Testis (tissue), 3 donors: ENCODE measurements around the gene TMEM169. TPM values are rescaled to one million over a fixed set of nuclear protein-coding genes. Genes with fewer than 3 reads are reported as not detected.

ENCODE experiments used
- DNase-seq: peaks from one replicate; pipeline ENCODE4 v3.0.0-alpha.2; 2019
- H3K27ac ChIP-seq, 2 donors: fragments of 200-600 bp; sonication (generic); one replicate each; pipeline ENCODE4 v1.5.1; 2019
- H3K27me3 ChIP-seq: fragments of 200-600 bp; sonication (generic); one replicate; pipeline ENCODE4 v1.5.1; 2019
- H3K36me3 ChIP-seq: fragments of 200-600 bp; sonication (generic); one replicate; pipeline ENCODE4 v1.5.1; 2017; ENCODE audit warnings: low read depth; ENCODE audit errors: missing control alignments
- H3K4me1 ChIP-seq: fragments of 200-600 bp; sonication (generic); one replicate; pipeline ENCODE4 v1.5.1; 2019
- H3K4me3 ChIP-seq, 2 donors: fragments of 200-600 bp; sonication (generic); one replicate each; pipeline ENCODE4 v1.5.1; 2017 to 2019
- H3K9me3 ChIP-seq: fragments of 200-600 bp; sonication (generic); one replicate; pipeline ENCODE4 v1.5.1; 2017
- POLR2A ChIP-seq: fragments of 450-650 bp; IDR thresholded peaks from one replicate; pipeline ENCODE4 v1.6.1; 2017; ENCODE audit warnings: antibody characterized with exemption, mild to moderate bottlenecking, moderate library complexity
- WGBS, 2 donors: methylation state at CpG; one replicate each; pipeline ENCODE4 v1.1.5; 2018; 5-methylcytosine and 5-hydroxymethylcytosine counted together
- intact Hi-C: fragments of 100-400 bp; cut with DNase I; formaldehyde crosslinking; loops from one replicate; pipeline ENCODE4 v1.15.1; 2023; ENCODE audit warnings: low total_unique reads
- polyA plus RNA-seq: library from polyadenylated mRNA; stranded (reverse); fragments of 350-450 nt; fragmentation: Illumina TruSeq; extraction: RNeasy Lipid Tissue Mini Kit (QIAGEN cat#74804); gene quantifications from one replicate; pipeline ENCODE4 v1.2.3, GENCODE V29; 2014; ENCODE audit warnings: low read depth, low replicate concordance; ENCODE audit not compliant: insufficient read depth
- total RNA-seq, 2 donors: library from RNA; depleted of rRNA; stranded (reverse); fragments of >200 nt; gene quantifications; one replicate each; pipeline ENCODE4 v1.2.3, GENCODE V29; 2016
- TF ChIP-seq, protein P1 (sequence below), 3 experiments: fragments of 450-650 bp in 2 of 3; fragments of 200-600 bp in 1 of 3; sonication (generic) in 1 of 3; IDR thresholded peaks; one replicate each; pipeline ENCODE4 v1.5.1; 2016 to 2019; ENCODE audit warnings: antibody characterized with exemption in 3 of 3, mild to moderate bottlenecking in 2 of 3, moderate library complexity in 1 of 3

Gene TMEM169
- total and polyA plus RNA-seq, 3 donors from 2014 or later, result 0.31 to 1.0 (median 0.37) TPM

GRCh38 chr2:216047397-216047796, 34.3 kb upstream of the TMEM169 start:
- no peak for TF ChIP-seq POLR2A
- TF ChIP-seq, protein P1, sequence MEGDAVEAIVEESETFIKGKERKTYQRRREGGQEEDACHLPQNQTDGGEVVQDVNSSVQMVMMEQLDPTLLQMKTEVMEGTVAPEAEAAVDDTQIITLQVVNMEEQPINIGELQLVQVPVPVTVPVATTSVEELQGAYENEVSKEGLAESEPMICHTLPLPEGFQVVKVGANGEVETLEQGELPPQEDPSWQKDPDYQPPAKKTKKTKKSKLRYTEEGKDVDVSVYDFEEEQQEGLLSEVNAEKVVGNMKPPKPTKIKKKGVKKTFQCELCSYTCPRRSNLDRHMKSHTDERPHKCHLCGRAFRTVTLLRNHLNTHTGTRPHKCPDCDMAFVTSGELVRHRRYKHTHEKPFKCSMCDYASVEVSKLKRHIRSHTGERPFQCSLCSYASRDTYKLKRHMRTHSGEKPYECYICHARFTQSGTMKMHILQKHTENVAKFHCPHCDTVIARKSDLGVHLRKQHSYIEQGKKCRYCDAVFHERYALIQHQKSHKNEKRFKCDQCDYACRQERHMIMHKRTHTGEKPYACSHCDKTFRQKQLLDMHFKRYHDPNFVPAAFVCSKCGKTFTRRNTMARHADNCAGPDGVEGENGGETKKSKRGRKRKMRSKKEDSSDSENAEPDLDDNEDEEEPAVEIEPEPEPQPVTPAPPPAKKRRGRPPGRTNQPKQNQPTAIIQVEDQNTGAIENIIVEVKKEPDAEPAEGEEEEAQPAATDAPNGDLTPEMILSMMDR (IDR thresholded peaks at IDR 0.05), result no peak
- H3K4me3 ChIP-seq, result no peak overlapping the region
- H3K36me3 ChIP-seq, result no peaks in the 10 kb centered on the region
- WGBS, 2 donors, result 76 to 77% methylated on average over 2 of the region's 2 CpGs
- intact Hi-C loops, result no loop called here
- DNase-seq, result no peak
- H3K4me1 ChIP-seq, result no peaks in the 10 kb centered on the region
- H3K9me3 ChIP-seq, result no peaks in the 10 kb centered on the region
- no peak overlapping the region for H3K27ac ChIP-seq
- H3K27me3 ChIP-seq, result no peaks in the 10 kb centered on the region

- no peak overlapping the region for H3K27ac ChIP-seq
- no peaks in the 10 kb centered on the region for H3K9me3 ChIP-seq
- no peak for TF ChIP-seq POLR2A
- TF ChIP-seq, protein P1 (IDR thresholded peaks at IDR 0.05), result no peak
- no peak overlapping the region for H3K4me3 ChIP-seq
- no peak for DNase-seq
- 88 to 93% methylated on average over 2 of the region's 2 CpGs for WGBS, 2 donors
- no peaks in the 10 kb centered on the region for H3K36me3 ChIP-seq
- intact Hi-C loops, result no loop called here
- H3K27me3 ChIP-seq, result no peaks in the 10 kb centered on the region
- H3K4me1 ChIP-seq, result no peaks in the 10 kb centered on the region
Measured at GRCh38 chr2:216049452-216049851, 32.3 kb upstream of the TMEM169 start.

DNA sequence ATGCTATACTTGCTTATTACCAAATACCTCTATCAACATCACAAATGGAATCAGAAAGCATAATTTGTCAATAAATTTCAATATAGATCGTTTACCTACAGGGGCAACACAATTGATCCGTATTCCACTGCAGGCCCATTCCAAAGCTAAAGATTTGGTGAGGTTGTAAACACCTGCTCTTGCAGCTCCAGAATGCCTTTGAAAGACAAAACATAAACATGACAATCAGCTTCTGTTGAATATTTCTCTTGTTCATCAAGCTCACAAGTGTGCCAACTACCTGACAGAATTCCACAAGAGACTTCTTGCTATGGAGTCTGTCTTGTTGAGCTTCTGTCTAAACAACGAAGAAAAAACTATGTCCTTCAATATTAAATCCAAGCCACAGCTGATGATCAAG, 30.4 kb upstream of the TMEM169 start:
- no peak overlapping the region for H3K27ac ChIP-seq
- H3K4me1 ChIP-seq, result no peaks in the 10 kb centered on the region
- no peak for DNase-seq
- no peaks in the 10 kb centered on the region for H3K36me3 ChIP-seq
- no peak for TF ChIP-seq POLR2A
- TF ChIP-seq, protein P1 (IDR thresholded peaks at IDR 0.05), result no peak
- no peaks in the 10 kb centered on the region for H3K27me3 ChIP-seq
- WGBS, 2 donors, result 90 to 93% methylated on average over 3 of the region's 3 CpGs
- no peak overlapping the region for H3K4me3 ChIP-seq
- intact Hi-C loops, result no loop called here
- H3K9me3 ChIP-seq, result no peaks in the 10 kb centered on the region

DNA sequence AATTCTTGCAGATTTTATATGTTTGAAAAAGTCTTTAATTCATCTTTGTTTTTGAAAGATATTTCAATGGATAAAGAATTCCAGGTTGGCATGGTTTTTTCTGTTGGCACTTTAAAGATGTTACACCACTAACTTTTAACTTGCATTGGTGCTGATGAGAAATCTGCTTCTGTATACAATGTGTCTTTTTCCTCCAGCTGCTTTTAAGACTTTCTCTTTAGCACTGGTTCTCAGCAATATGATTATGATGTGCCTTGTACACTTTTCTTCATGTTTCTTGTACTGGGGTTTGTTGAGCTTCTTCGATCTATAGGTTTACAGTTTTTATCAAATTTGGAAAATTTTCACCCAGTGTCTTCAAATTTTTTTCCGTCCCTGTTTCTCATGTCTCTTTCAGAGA, 29.3 kb upstream of the TMEM169 start:
- Histone ChIP-seq H3K36me3 (no peaks in the 10 kb centered on the region), H3K27ac (no peak overlapping the region), H3K27me3 (no peaks in the 10 kb centered on the region), H3K4me3 (no peak overlapping the region), H3K4me1 (no peaks in the 10 kb centered on the region), H3K9me3 (no peaks in the 10 kb centered on the region)
- WGBS, 2 donors, result 93 to 100% methylated on average over 2 of the region's 2 CpGs
- intact Hi-C loops, result no loop called here
- no peak for DNase-seq
- TF ChIP-seq, protein P1 (IDR thresholded peaks at IDR 0.05), result no peak
- TF ChIP-seq POLR2A, result no peak

- no peak for TF ChIP-seq POLR2A
- TF ChIP-seq, protein P1 (IDR thresholded peaks at IDR 0.05), result no peak
- no peak for DNase-seq
- no peaks in the 10 kb centered on the region for H3K4me1 ChIP-seq
- no peak overlapping the region for H3K27ac ChIP-seq
- 86 to 90% methylated on average over 4 of the region's 4 CpGs for WGBS, 2 donors
- H3K36me3 ChIP-seq, result no peaks in the 10 kb centered on the region
- intact Hi-C loops, result no loop called here
- H3K27me3 ChIP-seq, result no peaks in the 10 kb centered on the region
- no peaks in the 10 kb centered on the region for H3K9me3 ChIP-seq
- no peak overlapping the region for H3K4me3 ChIP-seq
Measured at GRCh38 chr2:216055680-216056079, 26.0 kb upstream of the TMEM169 start.
